Choroid plexus epithelial cell (primary cell): ENCODE results near the gene NGEF.

Experiments
- DNase-seq: peaks from one replicate; pipeline ENCODE4 v3.0.0-alpha.2; 2010; ENCODE audit warnings: low read depth
- H3K4me3 ChIP-seq: 2 replicates; pipeline ENCODE4 v1.5.1; 2011; ENCODE audit warnings: low read depth, mild to moderate bottlenecking, control low read depth, low read length, moderate library complexity
- TF ChIP-seq, protein P1 (sequence below): conservative IDR thresholded peaks from 2 replicates; pipeline ENCODE4 v1.5.1; 2011; ENCODE audit warnings: low read depth, mild to moderate bottlenecking, control low read depth, inconsistent platforms, low read length, moderate library complexity

The NGEF gene, protein sequence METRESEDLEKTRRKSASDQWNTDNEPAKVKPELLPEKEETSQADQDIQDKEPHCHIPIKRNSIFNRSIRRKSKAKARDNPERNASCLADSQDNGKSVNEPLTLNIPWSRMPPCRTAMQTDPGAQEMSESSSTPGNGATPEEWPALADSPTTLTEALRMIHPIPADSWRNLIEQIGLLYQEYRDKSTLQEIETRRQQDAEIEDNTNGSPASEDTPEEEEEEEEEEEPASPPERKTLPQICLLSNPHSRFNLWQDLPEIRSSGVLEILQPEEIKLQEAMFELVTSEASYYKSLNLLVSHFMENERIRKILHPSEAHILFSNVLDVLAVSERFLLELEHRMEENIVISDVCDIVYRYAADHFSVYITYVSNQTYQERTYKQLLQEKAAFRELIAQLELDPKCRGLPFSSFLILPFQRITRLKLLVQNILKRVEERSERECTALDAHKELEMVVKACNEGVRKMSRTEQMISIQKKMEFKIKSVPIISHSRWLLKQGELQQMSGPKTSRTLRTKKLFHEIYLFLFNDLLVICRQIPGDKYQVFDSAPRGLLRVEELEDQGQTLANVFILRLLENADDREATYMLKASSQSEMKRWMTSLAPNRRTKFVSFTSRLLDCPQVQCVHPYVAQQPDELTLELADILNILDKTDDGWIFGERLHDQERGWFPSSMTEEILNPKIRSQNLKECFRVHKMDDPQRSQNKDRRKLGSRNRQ

DNA sequence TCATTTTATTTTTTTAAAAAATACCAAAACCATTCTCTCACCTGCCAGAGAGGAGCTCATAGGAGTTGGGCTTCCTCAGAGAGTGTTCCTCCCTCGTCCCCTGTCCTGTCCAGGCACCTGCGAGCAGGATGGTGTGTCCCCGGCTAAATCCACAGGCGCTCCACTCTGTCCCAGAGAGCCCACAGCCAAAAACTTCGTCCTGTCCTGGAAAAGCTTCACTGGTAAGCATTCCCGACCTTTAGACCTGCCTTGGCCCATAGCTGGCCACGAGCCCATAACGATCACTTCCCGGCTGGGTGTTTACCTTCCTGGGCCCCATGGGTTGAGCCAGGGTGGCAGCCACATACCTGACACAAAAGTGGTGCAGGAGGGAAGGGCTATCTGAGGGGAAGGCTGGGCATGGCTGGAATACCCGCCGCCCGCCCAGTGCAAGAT lies at the start of gene NGEF:
Gene NGEF, minus strand, starts transcription at position 230 of the 435 bp plus-strand sequence. CDS start 38,366 bp downstream, outside the sequence.
- TF ChIP-seq, protein P1, sequence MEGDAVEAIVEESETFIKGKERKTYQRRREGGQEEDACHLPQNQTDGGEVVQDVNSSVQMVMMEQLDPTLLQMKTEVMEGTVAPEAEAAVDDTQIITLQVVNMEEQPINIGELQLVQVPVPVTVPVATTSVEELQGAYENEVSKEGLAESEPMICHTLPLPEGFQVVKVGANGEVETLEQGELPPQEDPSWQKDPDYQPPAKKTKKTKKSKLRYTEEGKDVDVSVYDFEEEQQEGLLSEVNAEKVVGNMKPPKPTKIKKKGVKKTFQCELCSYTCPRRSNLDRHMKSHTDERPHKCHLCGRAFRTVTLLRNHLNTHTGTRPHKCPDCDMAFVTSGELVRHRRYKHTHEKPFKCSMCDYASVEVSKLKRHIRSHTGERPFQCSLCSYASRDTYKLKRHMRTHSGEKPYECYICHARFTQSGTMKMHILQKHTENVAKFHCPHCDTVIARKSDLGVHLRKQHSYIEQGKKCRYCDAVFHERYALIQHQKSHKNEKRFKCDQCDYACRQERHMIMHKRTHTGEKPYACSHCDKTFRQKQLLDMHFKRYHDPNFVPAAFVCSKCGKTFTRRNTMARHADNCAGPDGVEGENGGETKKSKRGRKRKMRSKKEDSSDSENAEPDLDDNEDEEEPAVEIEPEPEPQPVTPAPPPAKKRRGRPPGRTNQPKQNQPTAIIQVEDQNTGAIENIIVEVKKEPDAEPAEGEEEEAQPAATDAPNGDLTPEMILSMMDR: no peak
- H3K4me3 ChIP-seq: no peak within 1 kb of the TSS
- no peak for DNase-seq

DNA sequence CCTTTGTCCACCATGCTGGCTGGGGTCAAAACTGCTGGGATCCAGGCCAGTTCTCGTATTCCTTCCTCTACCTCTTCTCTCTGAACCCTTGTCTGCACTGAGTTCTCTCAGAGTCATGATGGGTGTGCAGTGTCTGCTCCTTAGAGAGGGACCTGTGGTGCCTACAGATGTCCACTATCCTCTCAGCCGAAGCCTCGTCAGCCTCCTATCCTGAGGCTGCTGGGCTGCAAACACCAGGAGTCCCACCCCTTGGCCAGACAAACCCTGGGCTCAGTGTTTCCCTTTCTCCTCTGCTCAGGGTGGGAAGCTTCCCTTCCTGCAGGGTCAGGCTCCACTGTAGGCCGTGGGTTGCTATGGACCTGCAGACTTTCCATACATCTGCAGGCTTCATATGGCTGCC lies 49.4 kb upstream of the NGEF start:
- TF ChIP-seq, protein P1: no peak
- no peak for DNase-seq
- no peak overlapping the region for H3K4me3 ChIP-seq

DNA sequence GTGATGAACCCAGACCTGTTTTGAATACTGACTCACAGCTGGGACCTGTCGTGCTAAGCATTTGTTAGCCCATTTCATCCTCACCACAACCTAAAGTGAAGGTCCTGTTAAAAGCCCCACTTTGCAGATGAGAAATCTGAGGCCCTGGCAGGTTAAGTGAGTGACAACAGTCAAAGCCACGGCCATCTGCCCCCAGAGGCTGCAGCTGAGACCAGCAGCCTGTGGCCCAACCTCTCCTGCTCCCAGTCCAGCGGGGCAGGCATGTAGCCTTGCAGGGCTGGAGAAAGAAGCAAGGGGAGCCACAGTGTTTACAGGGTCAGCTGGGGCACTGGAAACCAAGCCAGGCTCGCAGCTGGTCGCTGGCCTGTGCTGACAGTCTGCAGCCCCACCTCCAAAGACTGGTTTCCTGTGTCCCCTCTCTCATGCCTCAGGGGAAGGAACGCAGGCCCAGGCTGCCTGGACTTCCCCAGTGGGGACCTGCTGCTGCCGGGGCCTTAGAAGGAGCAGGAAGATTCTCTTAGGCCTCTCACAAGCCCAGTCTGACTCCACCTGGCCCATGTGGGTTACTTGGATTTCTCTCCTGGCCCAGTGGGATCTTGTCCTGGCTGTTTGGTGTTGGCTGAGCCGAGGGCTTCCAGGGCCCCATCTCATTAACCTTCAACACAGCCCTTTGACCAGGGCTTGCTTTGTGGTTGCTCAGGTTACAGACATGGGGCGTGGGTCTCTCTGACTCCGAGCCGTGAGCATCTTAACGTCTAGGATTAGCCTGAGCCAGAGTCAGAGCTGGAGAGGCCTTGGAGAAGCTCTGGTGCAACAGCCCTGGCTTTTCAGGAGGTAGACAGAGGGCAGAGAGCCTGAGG lies 48.8 kb upstream of the NGEF start:
- no peak overlapping the region for H3K4me3 ChIP-seq
- TF ChIP-seq, protein P1: peak; percentile 36
- DNase-seq: peak; percentile 42

DNA sequence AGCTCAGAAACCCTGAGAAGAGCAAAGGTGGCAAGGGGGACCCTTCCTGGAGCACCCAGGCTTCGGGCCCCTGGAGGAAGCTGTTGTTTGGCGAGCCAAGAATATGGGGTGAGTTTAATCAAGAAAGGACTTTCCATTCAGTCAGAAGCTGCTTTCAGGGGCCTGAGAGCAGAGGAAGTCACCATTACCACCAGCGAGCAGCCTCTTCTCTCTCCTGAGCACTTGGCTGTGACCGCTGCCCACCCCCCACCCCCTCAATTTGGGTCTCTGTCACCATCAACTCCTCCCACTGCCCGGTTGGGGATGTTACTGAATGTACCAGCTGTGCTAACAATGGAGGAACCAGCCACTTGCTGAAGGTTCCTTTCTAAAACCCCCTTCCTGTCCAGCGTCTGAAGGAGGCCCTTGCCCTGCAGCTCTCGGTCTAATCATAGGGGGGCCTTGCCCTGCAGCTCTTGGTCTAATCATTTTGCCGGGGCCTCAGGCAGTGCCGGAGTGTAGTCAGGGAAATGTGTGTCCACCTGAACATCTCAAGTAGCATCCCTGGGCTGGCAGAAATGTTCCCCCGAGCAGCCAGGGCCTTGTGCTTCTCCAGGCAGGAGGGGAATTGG lies 48.0 kb upstream of the NGEF start:
- DNase-seq: no peak
- TF ChIP-seq, protein P1: no peak
- no peak overlapping the region for H3K4me3 ChIP-seq

DNA sequence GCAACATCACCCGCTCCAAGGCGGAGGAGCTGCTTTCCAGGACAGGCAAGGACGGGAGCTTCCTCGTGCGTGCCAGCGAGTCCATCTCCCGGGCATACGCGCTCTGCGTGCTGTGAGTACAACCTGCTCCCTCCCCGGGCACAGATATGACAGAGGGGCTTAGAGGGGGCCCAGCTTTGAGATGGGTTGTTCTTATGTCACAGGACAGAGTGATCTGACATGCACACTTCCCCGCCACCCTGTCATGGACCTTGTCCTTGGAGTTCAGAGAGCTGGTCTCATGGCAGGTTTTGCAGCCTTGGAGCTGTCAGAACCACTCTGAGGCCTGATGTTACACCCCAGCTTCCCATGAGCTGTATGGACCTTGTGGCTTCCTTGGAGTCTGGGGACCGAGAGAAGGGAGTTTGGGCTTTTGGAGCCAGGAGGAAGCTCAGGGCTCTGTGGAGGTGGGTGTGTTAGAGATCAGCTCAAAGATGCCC lies 47.5 kb upstream of the NGEF start:
- TF ChIP-seq, protein P1: no peak
- no peak overlapping the region for H3K4me3 ChIP-seq
- DNase-seq: no peak

DNA sequence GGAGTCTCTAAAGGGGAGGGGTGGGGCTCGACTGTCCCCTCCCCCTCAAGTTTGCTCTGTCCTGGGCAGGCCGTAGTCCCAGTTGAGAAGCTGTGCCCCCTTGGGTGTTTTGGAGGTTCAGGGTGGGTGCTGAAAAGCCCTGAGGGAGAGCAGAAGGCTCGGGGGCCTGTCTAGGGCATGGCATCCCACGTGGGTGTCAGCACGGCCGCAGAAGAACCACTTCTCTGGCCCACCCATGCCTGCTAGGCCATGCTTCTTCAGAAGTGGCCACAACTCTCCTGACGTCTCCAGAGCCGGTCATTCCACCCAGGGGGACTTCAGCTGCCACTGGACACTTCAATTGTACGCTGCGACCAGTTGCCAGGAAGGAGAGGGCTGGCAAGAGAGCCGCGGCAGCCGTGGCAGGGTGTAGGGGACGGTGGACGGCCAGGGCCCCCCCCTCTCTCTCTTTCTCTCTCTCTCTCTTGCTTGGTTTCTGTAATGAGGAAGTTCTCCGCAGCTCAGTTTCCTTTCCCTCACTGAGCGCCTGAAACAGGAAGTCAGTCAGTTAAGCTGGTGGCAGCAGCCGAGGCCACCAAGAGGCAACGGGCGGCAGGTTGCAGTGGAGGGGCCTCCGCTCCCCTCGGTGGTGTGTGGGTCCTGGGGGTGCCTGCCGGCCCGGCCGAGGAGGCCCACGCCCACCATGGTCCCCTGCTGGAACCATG lies 46.9 kb upstream of the NGEF start, which contains the start of gene INPP5D:
Gene INPP5D, plus strand, starts transcription at position 546 of the 704 bp plus-strand sequence. Its CDS starts 137 bp downstream, at position 683.
- TF ChIP-seq, protein P1: no peak
- H3K4me3 ChIP-seq: no peak within 1 kb of the TSS
- DNase-seq: no peak
